CD4-positive, CD25-positive, alpha-beta regulatory T cell (primary cell): ENCODE measurements around the gene TBC1D22A. TPM values are rescaled to one million over a fixed set of nuclear protein-coding genes. Genes with fewer than 3 reads are reported as not detected.
A peak's percentile ranks its signal among the peaks of the same experiment; 100 is the strongest.

Source experiments
- ATAC-seq, 2 donors: fragments of 150-1000 bp; cut with Tn5 transposase; one replicate each; pipeline ENCODE4 v1.10.0; 2021; ENCODE audit warnings: low read depth in 2 of 2, moderate number of reproducible peaks in 2 of 2, moderate library complexity in 1 of 2
- DNase-seq, 3 donors: peaks; one replicate each; pipeline versions ENCODE4 v3.0.0 to v3.0.0-alpha.2; 2012 to 2022; ENCODE audit warnings: mixed read lengths in 1 of 3
- H3K27ac ChIP-seq: one replicate; pipeline ENCODE4 v1.7.0; 2013; ENCODE audit warnings: mild to moderate bottlenecking, low read length; ENCODE audit not compliant: insufficient read depth, poor library complexity, severe bottlenecking
- H3K27me3 ChIP-seq: one replicate; pipeline ENCODE4 v1.7.0; 2013; ENCODE audit warnings: low read length; ENCODE audit not compliant: control insufficient read depth, insufficient read depth
- H3K36me3 ChIP-seq: one replicate; pipeline ENCODE4 v1.7.0; 2013; ENCODE audit warnings: mild to moderate bottlenecking, low read length, moderate library complexity; ENCODE audit not compliant: control insufficient read depth, insufficient read depth
- H3K4me1 ChIP-seq: 2 replicates; pipeline ENCODE4 v1.7.0; 2013; ENCODE audit warnings: mild to moderate bottlenecking, low read length; ENCODE audit not compliant: insufficient read depth, control insufficient read depth, poor library complexity, severe bottlenecking
- H3K4me3 ChIP-seq: one replicate; pipeline ENCODE4 v1.7.0; 2013; ENCODE audit warnings: low read depth, mild to moderate bottlenecking, low read length, moderate library complexity
- H3K9me3 ChIP-seq, 2 experiments: 1 replicate in 1 of 2; 2 replicates in 1 of 2; pipeline ENCODE4 v1.7.0; 2013; ENCODE audit warnings: low read length in 2 of 2, mild to moderate bottlenecking in 1 of 2, moderate library complexity in 1 of 2; ENCODE audit not compliant: control insufficient read depth in 2 of 2
- H3K27ac Mint-ChIP-seq, 3 donors: one replicate each; pipeline ENCODE4 v1.8.0; 2020 to 2022; ENCODE audit warnings: mild to moderate bottlenecking in 3 of 3, mixed read lengths in 3 of 3, moderate library complexity in 2 of 3
- H3K27me3 Mint-ChIP-seq: one replicate; pipeline ENCODE4 v1.8.0; 2022; ENCODE audit warnings: mild to moderate bottlenecking, mixed read lengths
- H3K36me3 Mint-ChIP-seq: one replicate; pipeline ENCODE4 v1.8.0; 2020; ENCODE audit warnings: mixed read lengths
- H3K4me1 Mint-ChIP-seq, 4 donors: one replicate each; pipeline ENCODE4 v1.8.0; 2020 to 2022; ENCODE audit warnings: mixed read lengths in 4 of 4, mild to moderate bottlenecking in 1 of 4
- H3K4me3 Mint-ChIP-seq, 4 donors: one replicate each; pipeline ENCODE4 v1.8.0; 2020 to 2022; ENCODE audit warnings: mild to moderate bottlenecking in 4 of 4, mixed read lengths in 4 of 4, moderate library complexity in 3 of 4
- H3K9me3 Mint-ChIP-seq, 7 donors: one replicate each; pipeline ENCODE4 v1.8.0; 2020 to 2022; ENCODE audit warnings: mixed read lengths in 7 of 7, mild to moderate bottlenecking in 3 of 7, moderate library complexity in 2 of 7
- polyA plus RNA-seq, 4 donors: library from polyadenylated mRNA; unstranded; fragments of 300-500 nt; fragmentation: Illumina TruSeq; gene quantifications; one replicate each; pipeline ENCODE4 v1.2.3, GENCODE V29; 2021
- total RNA-seq: library from RNA; stranded (reverse); gene quantifications from one replicate; pipeline ENCODE4 v1.2.3, GENCODE V29; 2022

TBC1D22A gene
- total and polyA plus RNA-seq, 5 donors from 2014 or later: 19.8 to 42.5 (median 24.3) TPM

DNA sequence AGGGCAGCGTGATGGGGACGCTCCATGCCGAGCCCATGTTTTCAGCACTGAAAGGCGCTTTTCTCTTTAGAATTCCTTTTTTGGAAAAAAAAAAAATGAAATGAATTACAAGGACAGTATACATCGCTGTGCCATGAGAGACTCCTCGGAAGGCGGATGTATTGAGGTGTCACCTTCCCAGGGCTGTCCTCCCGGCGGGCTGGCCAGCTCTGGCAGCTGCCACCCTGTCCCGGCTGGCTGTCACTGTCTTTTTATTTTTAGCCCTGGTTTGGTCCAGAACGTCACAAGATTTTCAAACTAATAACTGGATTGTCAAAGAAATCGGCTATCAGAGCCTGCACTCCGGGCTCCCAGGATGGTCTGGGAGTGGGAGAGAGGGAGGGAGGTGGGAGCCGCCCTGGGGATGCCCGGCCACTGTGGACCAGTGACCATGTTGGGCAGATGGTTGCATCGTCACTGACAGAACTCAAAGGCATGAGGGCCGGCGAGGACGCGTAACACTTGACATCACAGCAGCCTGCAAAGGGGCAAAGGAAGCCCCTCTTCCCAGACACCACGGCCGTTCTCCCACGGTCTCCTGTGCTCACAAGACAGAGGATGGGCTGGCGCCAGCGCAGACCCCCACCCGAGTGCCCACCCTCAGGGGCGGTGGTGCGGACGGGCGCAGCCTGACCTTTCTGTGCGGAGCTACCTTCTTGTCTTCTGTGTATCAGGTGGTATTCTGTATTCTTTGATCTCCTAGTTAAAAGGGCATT lies 392.9 kb downstream of the TBC1D22A start:
- no peaks in the 10 kb centered on the region for H3K27me3 ChIP-seq
- H3K4me3 Mint-ChIP-seq: no peak overlapping the region
- peaks cover 5% of the 10 kb centered on the region for H3K36me3 ChIP-seq
- H3K27me3 Mint-ChIP-seq: no peaks in the 10 kb centered on the region
- H3K27ac ChIP-seq: no peak overlapping the region
- peaks cover 0 to 1% (median 0%) of the 10 kb centered on the region in 4 donors for H3K4me1 Mint-ChIP-seq
- H3K36me3 Mint-ChIP-seq: no peaks in the 10 kb centered on the region
- no peaks in the 10 kb centered on the region for H3K9me3 Mint-ChIP-seq
- no peak for DNase-seq
- ATAC-seq: no peak
- no peaks in the 10 kb centered on the region for H3K9me3 ChIP-seq
- H3K4me1 ChIP-seq: no peaks in the 10 kb centered on the region
- no peak overlapping the region for H3K27ac Mint-ChIP-seq
- no peak overlapping the region for H3K4me3 ChIP-seq

DNA sequence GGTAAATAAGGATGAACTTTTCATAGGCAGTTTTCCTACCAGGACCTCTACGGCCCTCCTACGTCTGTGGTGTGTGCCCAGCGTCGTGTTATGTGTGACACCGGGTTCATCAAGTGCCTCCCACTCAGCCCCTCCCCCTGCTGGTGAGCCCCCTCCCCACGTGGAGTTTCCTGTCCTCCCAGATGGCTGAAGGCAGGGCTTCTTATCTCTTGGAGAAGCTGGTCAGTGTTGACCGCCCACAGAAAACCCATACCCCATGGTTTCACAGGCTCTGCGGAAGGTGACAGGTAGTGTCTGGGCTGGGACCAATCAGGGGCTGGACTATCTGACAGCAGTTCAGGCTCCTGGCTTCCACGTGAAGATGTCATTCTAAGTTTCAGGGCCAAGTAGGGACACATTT lies 393.5 kb downstream of the TBC1D22A start:
- ATAC-seq (no peak), DNase-seq (no peak)
- no peaks in the 10 kb centered on the region for H3K9me3 Mint-ChIP-seq
- H3K4me1 Mint-ChIP-seq: peaks cover 0 to 1% (median 0%) of the 10 kb centered on the region in 4 donors
- no peaks in the 10 kb centered on the region for H3K4me1 ChIP-seq
- no peaks in the 10 kb centered on the region for H3K9me3 ChIP-seq
- H3K27me3 Mint-ChIP-seq: no peaks in the 10 kb centered on the region
- no peak overlapping the region for H3K4me3 ChIP-seq
- no peaks in the 10 kb centered on the region for H3K27me3 ChIP-seq
- H3K27ac ChIP-seq: no peak overlapping the region
- peak overlapping the region in 1 of 4 donors; percentile 68 for H3K4me3 Mint-ChIP-seq
- no peak overlapping the region for H3K27ac Mint-ChIP-seq
- H3K36me3 ChIP-seq: peaks cover 5% of the 10 kb centered on the region
- no peaks in the 10 kb centered on the region for H3K36me3 Mint-ChIP-seq

DNA sequence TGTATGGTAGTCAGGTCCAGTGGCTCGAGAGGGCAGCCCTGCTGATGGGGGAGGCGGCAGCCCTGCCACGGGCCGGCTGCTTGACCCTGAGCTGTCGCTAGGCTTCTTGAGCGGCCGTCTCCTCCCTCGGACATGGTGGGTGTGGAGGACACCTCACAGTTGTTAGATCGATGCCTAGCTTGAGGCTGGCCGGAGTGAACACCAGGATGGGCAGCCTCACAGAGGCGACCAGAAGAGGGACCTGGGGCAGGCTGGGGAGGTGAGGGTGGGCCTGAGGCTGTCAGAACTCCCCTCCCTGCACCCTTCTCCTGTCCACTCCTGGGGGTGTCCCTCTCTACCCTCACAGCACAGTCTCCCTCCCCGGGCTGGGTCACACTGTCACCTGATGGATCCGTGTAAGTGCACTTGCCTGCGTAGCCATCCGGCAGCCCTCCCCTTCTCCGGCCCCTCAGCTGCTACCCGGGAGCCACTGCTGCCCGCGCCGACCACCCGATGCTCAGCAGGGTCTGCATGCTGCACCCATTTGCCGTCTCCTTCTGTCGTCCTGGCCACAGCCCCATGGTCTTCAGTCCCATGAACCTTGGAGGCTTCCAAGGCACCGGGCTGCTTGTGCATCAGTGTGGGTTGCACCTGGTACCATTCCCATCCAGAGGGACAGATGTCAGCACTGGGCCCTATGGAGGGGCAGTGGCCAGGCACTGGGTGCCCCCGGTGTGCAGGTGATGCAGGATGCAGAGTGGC lies 394.1 kb downstream of the TBC1D22A start:
- no peaks in the 10 kb centered on the region for H3K27me3 ChIP-seq
- no peaks in the 10 kb centered on the region for H3K9me3 ChIP-seq
- H3K4me3 ChIP-seq: no peak overlapping the region
- Mint-ChIP-seq H3K27me3 (no peaks in the 10 kb centered on the region), H3K4me3 (no peak overlapping the region), H3K36me3 (no peaks in the 10 kb centered on the region), H3K27ac (no peak overlapping the region), H3K4me1 (peaks cover 0 to 1% (median 0%) of the 10 kb centered on the region in 4 donors), H3K9me3 (no peaks in the 10 kb centered on the region)
- no peak overlapping the region for H3K27ac ChIP-seq
- DNase-seq (no peak), ATAC-seq (no peak)
- H3K4me1 ChIP-seq: no peaks in the 10 kb centered on the region
- H3K36me3 ChIP-seq: peaks cover 5% of the 10 kb centered on the region

DNA sequence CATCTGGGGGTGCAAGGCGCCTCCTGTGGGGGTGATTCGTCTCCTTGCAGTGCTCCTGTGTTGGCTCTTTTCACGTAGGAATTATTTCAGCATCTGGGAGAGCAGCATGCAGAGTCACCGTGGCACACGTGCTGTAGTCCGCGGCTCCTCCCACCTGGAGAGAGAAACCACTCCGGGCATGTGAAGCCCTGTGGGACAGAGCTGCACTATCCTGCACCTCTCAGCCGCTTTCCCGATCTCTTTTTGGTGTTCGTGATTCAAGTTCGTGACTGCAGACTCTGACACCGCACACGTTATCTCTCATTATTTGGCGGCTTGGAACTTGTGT lies 394.6 kb downstream of the TBC1D22A start:
- no peak for DNase-seq
- no peak for ATAC-seq
- H3K27ac Mint-ChIP-seq: no peak overlapping the region

DNA sequence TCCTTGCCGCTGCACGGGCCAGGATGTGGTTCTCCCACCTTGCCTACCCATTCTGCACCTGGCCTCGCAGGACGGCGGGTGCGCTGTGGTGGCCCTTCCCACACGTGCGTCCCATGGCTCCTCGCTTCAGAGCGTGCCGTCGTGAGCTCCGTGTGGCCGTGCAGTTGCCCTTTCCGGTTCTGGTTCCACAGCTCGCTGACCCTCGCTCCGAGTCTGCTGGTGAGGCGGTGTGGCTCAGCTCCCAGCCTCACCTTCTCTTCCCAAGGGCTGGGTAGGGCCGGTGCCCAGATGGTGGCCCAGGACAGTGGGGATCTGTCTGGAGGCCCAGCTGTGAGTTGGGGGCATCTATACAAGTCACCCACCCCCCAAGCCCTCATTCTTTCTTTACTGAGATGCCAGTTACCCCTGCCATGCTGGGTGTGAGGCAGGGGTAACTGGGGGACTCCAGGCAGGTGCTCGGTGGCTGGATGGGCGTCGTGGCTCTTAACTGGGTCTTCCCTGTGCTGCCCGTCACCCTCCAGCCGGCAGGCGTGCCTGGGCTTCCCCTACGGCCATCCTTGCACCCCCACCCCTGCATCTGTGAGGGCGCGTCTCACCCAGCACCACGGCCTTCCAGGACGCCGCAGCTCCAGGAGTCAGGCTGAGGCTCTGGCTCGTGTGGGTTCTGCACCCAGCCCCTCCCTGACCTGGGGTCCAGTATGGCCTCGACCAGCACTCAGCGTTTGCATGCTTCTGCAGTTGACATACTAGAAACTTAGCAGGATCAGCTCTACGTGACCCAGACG lies 395.2 kb downstream of the TBC1D22A start:
- no peaks in the 10 kb centered on the region for H3K9me3 ChIP-seq
- DNase-seq: no peak

More for the DNA sequence above, 394.6 kb downstream of the TBC1D22A start:
- H3K36me3 ChIP-seq: peaks cover 5% of the 10 kb centered on the region
- H3K9me3 Mint-ChIP-seq: no peaks in the 10 kb centered on the region
- H3K27ac ChIP-seq: no peak overlapping the region
- H3K36me3 Mint-ChIP-seq: no peaks in the 10 kb centered on the region
- no peak overlapping the region for H3K4me3 Mint-ChIP-seq
- H3K4me1 Mint-ChIP-seq: peaks cover 0 to 1% (median 0%) of the 10 kb centered on the region in 4 donors
- no peaks in the 10 kb centered on the region for H3K27me3 Mint-ChIP-seq
- H3K4me3 ChIP-seq: no peak overlapping the region
- no peaks in the 10 kb centered on the region for H3K4me1 ChIP-seq
- no peaks in the 10 kb centered on the region for H3K27me3 ChIP-seq
- H3K9me3 ChIP-seq: no peaks in the 10 kb centered on the region

DNA sequence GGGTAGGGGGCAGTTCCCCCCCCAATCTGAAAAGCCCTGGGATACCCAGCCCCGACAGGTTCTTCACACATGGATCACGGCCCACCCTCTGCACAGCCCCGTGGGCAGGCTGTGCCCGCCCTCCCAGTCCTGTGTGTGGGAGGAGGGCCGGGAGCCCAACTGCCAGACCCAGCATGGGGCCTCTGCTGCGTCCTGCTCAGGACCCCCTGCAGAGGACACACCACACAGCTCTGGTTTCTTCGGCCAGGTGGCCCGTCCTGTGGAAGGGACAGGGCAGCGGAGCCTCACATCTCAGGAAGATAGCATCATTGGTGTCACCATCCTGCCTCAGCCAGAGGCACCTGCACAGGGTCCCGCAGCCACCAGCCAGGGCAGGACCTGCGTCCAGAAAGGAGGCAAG lies 396.0 kb downstream of the TBC1D22A start:
- Histone ChIP-seq H3K27me3 (no peaks in the 10 kb centered on the region), H3K4me1 (no peaks in the 10 kb centered on the region), H3K4me3 (no peak overlapping the region), H3K27ac (no peak overlapping the region), H3K9me3 (no peaks in the 10 kb centered on the region), H3K36me3 (peaks cover 5% of the 10 kb centered on the region)
- peaks cover 3% of the 10 kb centered on the region for H3K36me3 Mint-ChIP-seq
- no peaks in the 10 kb centered on the region for H3K27me3 Mint-ChIP-seq
- no peak overlapping the region for H3K4me3 Mint-ChIP-seq
- H3K9me3 Mint-ChIP-seq: no peaks in the 10 kb centered on the region
- peaks cover 0 to 3% (median 1%) of the 10 kb centered on the region in 4 donors for H3K4me1 Mint-ChIP-seq
- H3K27ac Mint-ChIP-seq: no peak overlapping the region
- no peak for DNase-seq
- ATAC-seq: no peak

More for the DNA sequence above, 395.2 kb downstream of the TBC1D22A start:
- Histone ChIP-seq H3K4me3 (no peak overlapping the region), H3K4me1 (no peaks in the 10 kb centered on the region), H3K36me3 (peaks cover 5% of the 10 kb centered on the region), H3K27me3 (no peaks in the 10 kb centered on the region), H3K27ac (no peak overlapping the region)
- no peak for ATAC-seq
- no peaks in the 10 kb centered on the region for H3K27me3 Mint-ChIP-seq
- H3K4me1 Mint-ChIP-seq: peaks cover 0 to 3% (median 0%) of the 10 kb centered on the region in 4 donors
- no peaks in the 10 kb centered on the region for H3K36me3 Mint-ChIP-seq
- no peak overlapping the region for H3K27ac Mint-ChIP-seq
- H3K9me3 Mint-ChIP-seq: no peaks in the 10 kb centered on the region
- H3K4me3 Mint-ChIP-seq: no peak overlapping the region

DNA sequence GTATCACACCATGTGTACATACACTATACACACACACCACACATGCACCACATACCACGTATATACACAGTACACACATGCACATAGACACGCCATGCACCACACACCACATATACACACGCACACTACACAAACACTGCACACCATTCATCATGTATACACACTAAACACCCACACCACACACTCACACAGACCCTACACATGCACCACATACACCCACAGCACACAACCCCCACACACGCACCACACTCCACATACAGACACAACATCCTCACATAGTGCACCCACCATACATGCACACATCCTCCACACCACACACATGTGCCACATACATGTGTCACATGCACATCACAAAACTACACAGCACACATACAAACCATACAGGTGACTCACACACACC lies 397.1 kb downstream of the TBC1D22A start:
- no peaks in the 10 kb centered on the region for H3K9me3 ChIP-seq
- Mint-ChIP-seq H3K4me3 (no peak overlapping the region), H3K36me3 (peaks cover 5% of the 10 kb centered on the region), H3K27ac (no peak overlapping the region), H3K4me1 (peaks cover 0 to 2% (median under 1%) of the 10 kb centered on the region in 4 donors), H3K9me3 (no peaks in the 10 kb centered on the region), H3K27me3 (no peaks in the 10 kb centered on the region)
- H3K4me3 ChIP-seq: no peak overlapping the region
- H3K4me1 ChIP-seq: no peaks in the 10 kb centered on the region
- no peak overlapping the region for H3K27ac ChIP-seq
- no peaks in the 10 kb centered on the region for H3K27me3 ChIP-seq
- ATAC-seq (no peak), DNase-seq (no peak)
- peaks cover 5% of the 10 kb centered on the region for H3K36me3 ChIP-seq
